ENCODE measurements around the gene PSORS1C2.
A peak's percentile ranks its signal among the peaks of the same experiment; 100 is the strongest.
"Not testable (repeated sequence)": the region's sequence is repeated elsewhere in the genome, so short reads cannot be mapped to it uniquely, and the experiment has no call there.

Gene PSORS1C2

GRCh38 chr6:31170987-31171671, 32.3 kb upstream of the PSORS1C2 start:
- DNase-seq (ENCODE audit: low spot score): no peak
- TF ChIP-seq, protein P1, sequence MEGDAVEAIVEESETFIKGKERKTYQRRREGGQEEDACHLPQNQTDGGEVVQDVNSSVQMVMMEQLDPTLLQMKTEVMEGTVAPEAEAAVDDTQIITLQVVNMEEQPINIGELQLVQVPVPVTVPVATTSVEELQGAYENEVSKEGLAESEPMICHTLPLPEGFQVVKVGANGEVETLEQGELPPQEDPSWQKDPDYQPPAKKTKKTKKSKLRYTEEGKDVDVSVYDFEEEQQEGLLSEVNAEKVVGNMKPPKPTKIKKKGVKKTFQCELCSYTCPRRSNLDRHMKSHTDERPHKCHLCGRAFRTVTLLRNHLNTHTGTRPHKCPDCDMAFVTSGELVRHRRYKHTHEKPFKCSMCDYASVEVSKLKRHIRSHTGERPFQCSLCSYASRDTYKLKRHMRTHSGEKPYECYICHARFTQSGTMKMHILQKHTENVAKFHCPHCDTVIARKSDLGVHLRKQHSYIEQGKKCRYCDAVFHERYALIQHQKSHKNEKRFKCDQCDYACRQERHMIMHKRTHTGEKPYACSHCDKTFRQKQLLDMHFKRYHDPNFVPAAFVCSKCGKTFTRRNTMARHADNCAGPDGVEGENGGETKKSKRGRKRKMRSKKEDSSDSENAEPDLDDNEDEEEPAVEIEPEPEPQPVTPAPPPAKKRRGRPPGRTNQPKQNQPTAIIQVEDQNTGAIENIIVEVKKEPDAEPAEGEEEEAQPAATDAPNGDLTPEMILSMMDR (IDR thresholded peaks at IDR 0.05; ENCODE audit: extremely low read depth, missing control alignments): no peak

DNA sequence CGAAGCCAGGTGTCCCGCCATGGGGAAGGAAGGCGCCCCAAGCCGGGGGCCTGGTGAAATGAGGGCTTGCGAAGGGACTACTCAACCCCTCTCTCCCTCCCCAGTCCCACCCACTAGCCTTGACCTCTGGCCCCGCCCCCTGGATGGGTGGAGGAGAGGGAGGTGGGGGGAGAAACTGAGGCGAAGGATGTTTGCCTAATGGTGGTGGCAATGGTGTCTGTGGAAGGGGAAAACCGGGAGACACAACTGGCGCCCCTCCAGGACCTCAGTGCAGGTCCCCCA, 31.7 kb upstream of the PSORS1C2 start, which contains the start of gene POU5F1:
Gene POU5F1 (minus strand): TSS at position 83 of the 282 bp plus-strand sequence. CDS start 62 bp downstream, at position 21.
- no peak for DNase-seq (ENCODE audit: low spot score)
- TF ChIP-seq, protein P1 (IDR thresholded peaks at IDR 0.05; ENCODE audit: extremely low read depth, missing control alignments): no peak

GRCh38 chr6:31169858-31170599, 31.2 kb upstream of the PSORS1C2 start:
- not testable (repeated sequence) for DNase-seq (ENCODE audit: low spot score)

- no peak for DNase-seq (ENCODE audit: low spot score)
Measured at GRCh38 chr6:31169123-31169857, 30.4 kb upstream of the PSORS1C2 start.

DNA sequence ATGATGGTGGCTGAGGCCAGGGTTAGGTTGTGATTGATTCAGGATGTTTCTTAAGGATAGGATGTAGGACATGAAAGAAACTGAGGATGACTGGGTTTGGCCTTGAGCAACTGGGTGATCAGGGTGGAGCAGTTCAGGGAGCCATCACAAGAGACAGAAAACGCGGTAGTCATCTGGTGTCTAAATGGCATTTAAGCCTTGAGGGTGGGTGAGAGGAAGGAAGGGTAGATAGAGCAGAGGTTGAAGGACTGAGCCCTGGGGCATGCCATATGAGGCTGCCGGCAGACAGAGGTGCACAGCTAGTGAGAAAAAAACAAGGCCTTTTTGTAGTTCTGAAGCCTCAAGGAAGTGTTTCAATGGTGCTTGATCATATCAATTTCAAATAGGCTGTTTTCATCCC, 29.7 kb upstream of the PSORS1C2 start:
- TF ChIP-seq, protein P1 (IDR thresholded peaks at IDR 0.05; ENCODE audit: extremely low read depth, missing control alignments): no peak

More at GRCh38 chr6:31169123-31169857, 30.4 kb upstream of the PSORS1C2 start:
- TF ChIP-seq, protein P1 (IDR thresholded peaks at IDR 0.05; ENCODE audit: extremely low read depth, missing control alignments): no peak

DNA sequence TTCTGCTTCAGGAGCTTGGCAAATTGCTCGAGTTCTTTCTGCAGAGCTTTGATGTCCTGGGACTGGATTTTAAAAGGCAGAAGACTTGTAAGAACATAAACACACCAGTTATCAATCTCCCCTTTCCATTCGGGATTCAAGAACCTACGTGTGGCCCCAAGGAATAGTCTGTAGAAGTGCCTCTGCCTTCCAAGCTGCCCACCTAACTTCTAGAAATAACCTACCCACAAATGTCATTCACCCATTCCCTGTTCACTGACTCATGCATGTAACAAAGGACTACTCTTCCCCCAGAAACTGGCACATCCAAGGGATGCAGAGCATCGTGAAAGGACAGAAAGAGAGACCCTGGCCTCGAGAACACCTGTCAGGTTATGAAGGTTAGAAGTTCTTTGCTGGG, 27.1 kb upstream of the PSORS1C2 start:
- DNase-seq (ENCODE audit: low spot score): no peak
- TF ChIP-seq, protein P1 (IDR thresholded peaks at IDR 0.05; ENCODE audit: extremely low read depth, missing control alignments): no peak

More for the DNA sequence above, 29.7 kb upstream of the PSORS1C2 start:
- no peak for DNase-seq (ENCODE audit: low spot score)

- DNase-seq (ENCODE audit: low spot score): peak; percentile 74
Measured at GRCh38 chr6:31165064-31165832, 26.4 kb upstream of the PSORS1C2 start.

- not testable (repeated sequence) for DNase-seq (ENCODE audit: low spot score)
Measured at GRCh38 chr6:31164475-31165063, 25.7 kb upstream of the PSORS1C2 start.
